Adrenal gland (tissue), 12 donors: ENCODE measurements around the gene FHOD3. TPM values are rescaled to one million over a fixed set of nuclear protein-coding genes. Genes with fewer than 3 reads are reported as not detected.

Experiments used
- DNase-seq, 7 donors: peaks; one replicate each; pipeline ENCODE4 v3.0.0-alpha.2; 2019 to 2020
- H3K27ac ChIP-seq, 5 donors: fragments of 200-600 bp; sonication (generic) in 4 of 5; 1 replicate in 3 of 5; 2 replicates in 2 of 5; pipeline versions ENCODE4 v1.5.1 to v1.8.0; 2016 to 2020; ENCODE audit warnings: mild to moderate bottlenecking in 1 of 5
- H3K27me3 ChIP-seq: fragments of 200-600 bp; 2 replicates; pipeline ENCODE4 v1.8.0; 2021
- H3K36me3 ChIP-seq, 2 donors: fragments of 200-600 bp; replicated peaks in 1 of 2; 1 replicate in 1 of 2; 2 replicates in 1 of 2; pipeline versions ENCODE4 v1.5.1 to v1.8.0; 2018 to 2022
- H3K4me1 ChIP-seq, 2 donors: fragments of 200-600 bp; replicated peaks in 1 of 2; 1 replicate in 1 of 2; 2 replicates in 1 of 2; pipeline versions ENCODE4 v1.5.1 to v1.8.0; 2018 to 2021
- H3K4me3 ChIP-seq, 4 donors: fragments of 200-600 bp; sonication (generic) in 3 of 4; one replicate each; pipeline ENCODE4 v1.5.1; 2016 to 2018
- H3K9me3 ChIP-seq, 3 donors: fragments of 200-600 bp; sonication (generic) in 1 of 3; replicated peaks in 1 of 3; 1 replicate in 2 of 3; 2 replicates in 1 of 3; pipeline versions ENCODE4 v1.5.1 to v1.8.0; 2016 to 2021
- POLR2A ChIP-seq, 2 donors: fragments of 450-650 bp; IDR thresholded peaks; one replicate each; pipeline ENCODE4 v1.6.1; 2017; ENCODE audit warnings: antibody characterized with exemption in 2 of 2, mild to moderate bottlenecking in 2 of 2, moderate library complexity in 1 of 2
- WGBS, 4 donors: extraction: QIAGEN DNeasy Blood & Tissue Kit in 2 of 4; methylation state at CpG; one replicate each; pipeline versions ENCODE4 v1.1.5 to v1.1.7; 2013 to 2017; 5-methylcytosine and 5-hydroxymethylcytosine counted together
- intact Hi-C, 2 donors: fragments of 100-400 bp; cut with DNase I; formaldehyde crosslinking; loops; one replicate each; pipeline versions ENCODE4 v1.14.1 to v1.15.0; 2022 to 2023
- polyA plus RNA-seq, 3 donors: library from polyadenylated mRNA; stranded (reverse); fragments of 200-250 nt in 2 of 3; fragments of 350-450 nt in 1 of 3; fragmentation: Illumina TruSeq in 1 of 3; extraction: RNeasy Lipid Tissue Mini Kit (QIAGEN cat#74804) in 1 of 3; gene quantifications; one replicate each; pipeline ENCODE4 v1.2.3, GENCODE V29; 2013 to 2014
- total RNA-seq, 9 donors: library from RNA; depleted of rRNA in 4 of 9; stranded (reverse); fragments of >200 nt in 4 of 9; fragments of 120-200 nt in 1 of 9; fragmentation: NEBNext Ultra II Directional in 1 of 9; extraction: Animal tissue kit (Norgen Biotek cat#: 25700) in 1 of 9; gene quantifications; one replicate each; pipeline versions ENCODE4 v1.1.0 to v1.2.4, GENCODE V29; 2013 to 2023
- TF ChIP-seq, protein P1 (sequence below), 6 experiments: fragments of 450-650 bp in 4 of 6; fragments of 200-600 bp in 2 of 6; sonication (generic) in 1 of 6; IDR thresholded peaks; 1 replicate in 5 of 6; 2 replicates in 1 of 6; pipeline versions ENCODE4 v1.5.1 to v1.8.0; 2016 to 2021; ENCODE audit warnings: antibody characterized with exemption in 6 of 6, mild to moderate bottlenecking in 2 of 6, moderate library complexity in 1 of 6
- donor health status: healthy with polysubstance abuse.
- donor health status: Bipolar disorder and iron deficiency.
- donor health status: DM: yes; HTN: yes; CAD: no.
- donor health status: DM: no; HTN: no; CAD: no.
- donor health status: DM: no; HTN: no; CAD: no.
- donor health status: DM: yes; HTN: yes; CAD: no.

FHOD3 gene
- total and polyA plus RNA-seq, 12 donors = 17.5 to 87.9 (median 48.5) TPM

DNA sequence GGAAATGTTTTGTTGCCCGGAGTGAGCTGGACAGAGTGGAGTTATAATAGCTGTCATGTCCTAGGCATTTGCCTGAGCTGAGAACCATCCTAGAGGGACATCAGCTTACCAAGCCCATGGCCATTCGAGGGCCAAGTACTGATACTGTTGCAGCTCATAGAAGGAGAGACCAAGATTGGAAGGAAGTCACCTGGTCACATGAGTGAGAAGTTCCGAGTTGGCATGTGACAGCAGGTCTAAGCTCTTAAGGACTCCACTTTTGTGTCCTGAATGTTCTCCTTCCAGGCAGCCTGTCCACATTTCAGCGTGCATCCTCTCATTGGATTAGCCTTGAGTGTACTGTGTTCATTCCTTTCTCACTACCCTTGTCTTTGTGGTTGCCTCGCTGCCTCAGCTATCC, 4.4 kb downstream of the FHOD3 start:
- TF ChIP-seq, protein P1, sequence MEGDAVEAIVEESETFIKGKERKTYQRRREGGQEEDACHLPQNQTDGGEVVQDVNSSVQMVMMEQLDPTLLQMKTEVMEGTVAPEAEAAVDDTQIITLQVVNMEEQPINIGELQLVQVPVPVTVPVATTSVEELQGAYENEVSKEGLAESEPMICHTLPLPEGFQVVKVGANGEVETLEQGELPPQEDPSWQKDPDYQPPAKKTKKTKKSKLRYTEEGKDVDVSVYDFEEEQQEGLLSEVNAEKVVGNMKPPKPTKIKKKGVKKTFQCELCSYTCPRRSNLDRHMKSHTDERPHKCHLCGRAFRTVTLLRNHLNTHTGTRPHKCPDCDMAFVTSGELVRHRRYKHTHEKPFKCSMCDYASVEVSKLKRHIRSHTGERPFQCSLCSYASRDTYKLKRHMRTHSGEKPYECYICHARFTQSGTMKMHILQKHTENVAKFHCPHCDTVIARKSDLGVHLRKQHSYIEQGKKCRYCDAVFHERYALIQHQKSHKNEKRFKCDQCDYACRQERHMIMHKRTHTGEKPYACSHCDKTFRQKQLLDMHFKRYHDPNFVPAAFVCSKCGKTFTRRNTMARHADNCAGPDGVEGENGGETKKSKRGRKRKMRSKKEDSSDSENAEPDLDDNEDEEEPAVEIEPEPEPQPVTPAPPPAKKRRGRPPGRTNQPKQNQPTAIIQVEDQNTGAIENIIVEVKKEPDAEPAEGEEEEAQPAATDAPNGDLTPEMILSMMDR (IDR thresholded peaks at IDR 0.05) = no peak
- H3K9me3 ChIP-seq = no peaks in the 10 kb centered on the region
- peaks cover 4 to 6% of the 10 kb centered on the region in 2 donors for H3K4me1 ChIP-seq
- intact Hi-C loops = no loop called here
- 81 to 92% (median 87%) methylated on average over 5 of the region's 5 CpGs for WGBS, 4 donors
- no peak for DNase-seq
- H3K36me3 ChIP-seq = no peaks in the 10 kb centered on the region
- H3K27me3 ChIP-seq = no peaks in the 10 kb centered on the region
- no peak overlapping the region for H3K27ac ChIP-seq
- no peak overlapping the region for H3K4me3 ChIP-seq

DNA sequence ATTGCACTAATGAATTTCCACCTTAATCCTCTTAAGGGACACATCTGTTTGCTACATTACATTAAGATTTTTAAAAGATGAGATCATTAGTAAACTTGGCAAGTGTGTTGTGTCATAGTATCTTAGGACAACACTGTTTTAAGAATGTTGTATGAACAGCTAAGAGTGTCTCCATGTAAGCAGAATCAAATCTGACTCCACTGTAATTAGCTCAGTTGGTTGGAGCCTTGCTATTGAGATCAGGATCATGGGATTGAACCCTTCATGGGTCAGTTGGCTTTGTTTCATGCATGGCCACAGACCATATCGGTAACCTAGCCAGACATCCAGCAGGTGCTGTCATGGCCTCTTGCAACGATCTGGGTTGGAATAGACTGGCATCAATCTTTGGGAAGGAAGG, 5.2 kb downstream of the FHOD3 start:
- intact Hi-C loops = no loop called here
- no peaks in the 10 kb centered on the region for H3K27me3 ChIP-seq
- no peaks in the 10 kb centered on the region for H3K9me3 ChIP-seq
- no peaks in the 10 kb centered on the region for H3K36me3 ChIP-seq
- no peak for DNase-seq
- no peak overlapping the region for H3K4me3 ChIP-seq
- H3K4me1 ChIP-seq = peaks cover 0 to 6% of the 10 kb centered on the region in 2 donors
- TF ChIP-seq POLR2A (IDR thresholded peaks at IDR 0.05) = no peak
- TF ChIP-seq, protein P1 (IDR thresholded peaks at IDR 0.05) = no peak
- H3K27ac ChIP-seq = no peak overlapping the region
- WGBS, 4 donors = 71 to 91% (median 86%) methylated on average over 2 of the region's 2 CpGs

DNA sequence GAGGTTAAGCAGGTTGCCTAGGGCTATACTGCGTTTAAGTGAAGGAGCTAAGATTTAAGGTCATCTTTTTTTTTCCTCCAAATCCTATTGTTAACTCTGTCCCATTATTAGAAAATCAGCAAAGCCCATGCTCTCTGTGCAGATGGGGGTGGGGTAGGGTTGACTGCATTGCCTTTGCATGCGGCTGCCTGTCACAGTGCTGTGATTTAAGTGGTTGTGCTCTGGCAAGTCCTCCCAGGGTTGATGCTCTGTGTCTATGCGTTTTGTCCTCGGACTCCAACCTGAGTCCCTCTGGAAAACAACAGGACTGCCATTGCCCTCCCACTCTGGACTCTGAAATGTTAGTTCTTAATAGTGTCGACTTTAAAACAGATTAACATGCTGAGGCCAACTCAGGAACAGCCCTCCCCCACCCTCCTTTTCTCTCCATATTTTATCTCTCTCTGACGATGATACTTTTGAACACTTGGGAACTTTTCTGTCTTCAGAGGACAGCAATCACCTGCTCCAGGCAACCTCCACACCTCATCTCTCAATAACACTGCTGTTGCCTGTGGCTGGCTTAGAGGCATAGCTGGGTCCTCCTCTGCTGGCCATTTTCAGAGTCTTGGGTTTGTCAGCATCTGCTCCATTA, 5.8 kb downstream of the FHOD3 start:
- Histone ChIP-seq H3K27me3 (no peaks in the 10 kb centered on the region), H3K4me1 (peaks cover 0 to 6% of the 10 kb centered on the region in 2 donors), H3K27ac (no peak overlapping the region), H3K36me3 (no peaks in the 10 kb centered on the region), H3K9me3 (no peaks in the 10 kb centered on the region), H3K4me3 (no peak overlapping the region)
- no peak for TF ChIP-seq POLR2A (IDR thresholded peaks at IDR 0.05)
- TF ChIP-seq, protein P1 (IDR thresholded peaks at IDR 0.05) = no peak
- intact Hi-C loops = no loop called here
- DNase-seq = no peak
- WGBS, 4 donors = 52 to 66% (median 58%) methylated on average over 6 of the region's 6 CpGs

DNA sequence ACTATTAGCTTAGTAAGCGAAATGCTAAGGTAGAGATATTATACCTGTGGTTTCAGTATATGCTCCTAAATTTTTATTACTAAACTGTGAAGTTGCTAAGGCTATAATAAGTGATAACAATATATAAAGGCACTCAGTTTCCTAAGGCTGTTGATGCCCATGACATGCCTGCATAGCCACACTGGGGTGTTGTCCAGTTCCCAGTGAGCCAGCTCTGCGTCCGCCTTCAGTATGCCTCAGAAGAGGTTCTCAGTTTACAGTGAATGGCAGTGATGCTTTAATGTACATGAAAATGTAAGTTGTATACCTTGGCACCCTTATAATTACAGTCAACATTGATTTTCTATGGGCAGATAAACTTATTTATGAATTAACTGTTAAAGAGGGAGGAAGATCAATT, 7.2 kb downstream of the FHOD3 start:
- Histone ChIP-seq H3K9me3 (no peaks in the 10 kb centered on the region), H3K4me1 (peaks cover 7 to 11% of the 10 kb centered on the region in 2 donors), H3K27ac (no peak overlapping the region), H3K4me3 (no peak overlapping the region), H3K36me3 (no peaks in the 10 kb centered on the region), H3K27me3 (no peaks in the 10 kb centered on the region)
- intact Hi-C loops = no loop called here
- DNase-seq = no peak
- TF ChIP-seq, protein P1 (IDR thresholded peaks at IDR 0.05) = no peak
- no peak for TF ChIP-seq POLR2A (IDR thresholded peaks at IDR 0.05)
- WGBS, 4 donors = 89 to 94% (median 93%) methylated on average over 3 of the region's 3 CpGs
